HG02610 (cell line): Measurements from ENCODE around the gene YTHDF2.

Experiments
- ATAC-seq: cut with Tn5 transposase; IDR thresholded peaks from one replicate; pipeline ENCODE4 v1.9.1; 2021; ENCODE audit warnings: mild to moderate bottlenecking, moderate library complexity; ENCODE audit not compliant: unreplicated experiment

YTHDF2 gene

DNA sequence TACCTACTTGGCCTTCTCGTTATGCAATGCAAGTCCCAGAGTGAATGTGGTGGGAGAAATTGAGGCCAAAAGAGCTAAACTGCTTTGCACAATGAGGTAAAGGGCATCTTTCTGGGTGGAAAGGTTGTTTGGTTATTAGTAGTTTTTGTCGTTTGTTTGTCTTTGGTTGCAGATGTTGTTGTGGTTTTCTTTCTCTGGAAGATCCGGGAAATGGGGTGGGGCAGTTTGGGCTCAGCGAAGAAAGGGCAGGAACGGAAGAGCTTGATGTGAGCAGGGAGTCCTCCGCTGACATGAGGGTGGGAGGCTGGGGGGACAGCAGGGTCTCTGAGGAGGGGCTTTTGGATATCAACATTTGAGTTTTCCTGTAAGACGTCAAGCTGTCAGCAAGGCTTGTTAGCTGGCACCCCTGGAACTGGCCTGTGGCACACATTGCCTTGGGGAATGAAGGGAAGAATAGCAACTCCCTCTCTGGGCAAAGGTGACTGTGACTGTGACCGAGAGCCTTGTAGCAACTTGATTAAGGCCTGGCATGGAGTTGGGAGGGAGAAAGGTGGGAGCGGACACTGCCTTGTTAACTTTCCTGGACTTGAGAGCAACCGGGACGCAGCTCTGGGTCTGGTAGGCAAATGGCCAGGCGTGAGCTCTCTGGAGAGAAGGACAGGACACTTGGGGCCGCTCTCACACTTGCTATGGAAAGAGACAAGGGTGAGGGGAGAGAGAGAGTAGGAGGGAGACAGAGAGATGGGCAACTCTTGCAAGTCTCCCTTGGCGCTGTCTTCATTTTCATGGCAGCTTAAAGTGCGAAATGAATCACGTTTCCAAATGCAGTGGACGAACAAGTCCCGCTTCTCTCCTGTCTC is 59.8 kb downstream of the YTHDF2 start:
- no peak for ATAC-seq

DNA sequence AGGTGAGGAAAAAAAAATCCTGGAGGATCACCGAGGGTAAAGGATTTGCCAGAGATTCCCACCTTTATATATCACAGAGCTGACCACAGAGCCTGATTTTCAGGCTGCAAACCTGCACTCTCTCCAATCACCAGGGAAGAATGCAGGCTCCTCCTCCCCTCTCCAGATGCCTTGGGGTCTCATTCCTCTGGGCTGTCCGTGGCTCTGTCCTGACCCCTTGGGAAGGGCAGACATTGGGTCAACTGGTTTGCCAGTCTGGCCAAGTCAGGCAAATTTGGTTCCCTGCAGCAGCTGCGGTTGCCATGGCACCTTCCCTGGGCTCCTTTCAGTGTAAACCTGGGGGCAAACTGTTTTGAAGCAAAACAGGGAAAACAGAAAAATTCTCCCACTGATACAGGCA is 63.6 kb downstream of the YTHDF2 start:
- ATAC-seq, result no peak

DNA sequence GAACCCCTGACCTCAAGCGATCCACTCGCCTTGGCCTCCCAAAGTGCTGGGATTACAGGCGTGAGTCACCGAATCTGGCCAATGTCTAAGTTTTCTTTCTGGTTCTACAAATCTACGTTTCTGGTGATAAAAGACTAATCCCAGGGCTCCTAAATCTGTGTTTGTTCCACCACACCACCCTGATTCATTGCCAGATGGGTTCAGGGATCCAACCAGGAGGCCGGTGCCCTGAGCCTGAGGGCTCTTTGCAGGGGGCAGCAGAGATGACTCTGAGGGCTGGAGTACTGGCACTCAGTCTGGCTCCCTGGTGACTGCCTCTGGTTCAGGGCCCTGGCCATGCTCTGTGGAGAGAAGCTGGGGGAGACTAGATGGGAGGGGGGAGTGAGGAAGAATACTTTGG is 64.7 kb downstream of the YTHDF2 start:
- ATAC-seq, result no peak

DNA sequence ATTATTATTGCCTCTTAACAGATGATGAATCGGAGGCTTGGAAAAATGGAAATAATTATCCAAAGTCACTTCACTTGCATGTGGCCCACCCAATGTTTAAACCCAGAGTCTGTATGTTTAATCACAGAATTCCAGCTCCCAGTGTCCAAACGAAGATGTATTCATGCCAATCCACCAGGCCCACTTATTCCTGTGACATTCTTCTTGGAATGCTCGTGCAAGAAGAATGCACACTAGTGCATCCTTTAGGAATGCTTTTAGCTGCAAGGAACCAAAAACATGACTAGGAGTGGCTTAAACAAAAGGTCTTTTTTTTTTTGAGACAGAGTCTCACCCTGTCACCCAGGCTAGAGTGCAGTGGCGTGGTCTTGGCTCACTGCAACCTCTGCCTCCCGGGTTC is 66.3 kb downstream of the YTHDF2 start:
- ATAC-seq, result no peak

DNA sequence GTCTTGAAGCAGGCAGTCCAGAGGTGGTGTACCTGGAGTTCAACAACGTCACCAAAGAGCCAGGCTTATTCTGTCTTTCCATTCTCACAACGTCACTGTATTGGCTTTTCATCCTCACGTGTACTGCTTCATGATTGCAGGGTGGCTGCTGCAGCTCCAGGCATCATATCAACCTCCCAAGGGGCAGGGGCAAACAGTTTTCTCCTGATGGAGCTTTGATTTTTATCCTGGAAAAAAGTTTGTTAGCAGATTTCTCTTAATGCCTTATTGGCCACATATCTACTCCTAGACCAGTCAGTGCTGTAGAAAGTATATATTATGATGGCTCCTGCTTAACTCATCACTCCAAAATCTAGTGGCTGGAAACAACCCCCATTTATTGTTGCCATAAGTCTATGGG is 66.9 kb downstream of the YTHDF2 start:
- ATAC-seq, result no peak

DNA sequence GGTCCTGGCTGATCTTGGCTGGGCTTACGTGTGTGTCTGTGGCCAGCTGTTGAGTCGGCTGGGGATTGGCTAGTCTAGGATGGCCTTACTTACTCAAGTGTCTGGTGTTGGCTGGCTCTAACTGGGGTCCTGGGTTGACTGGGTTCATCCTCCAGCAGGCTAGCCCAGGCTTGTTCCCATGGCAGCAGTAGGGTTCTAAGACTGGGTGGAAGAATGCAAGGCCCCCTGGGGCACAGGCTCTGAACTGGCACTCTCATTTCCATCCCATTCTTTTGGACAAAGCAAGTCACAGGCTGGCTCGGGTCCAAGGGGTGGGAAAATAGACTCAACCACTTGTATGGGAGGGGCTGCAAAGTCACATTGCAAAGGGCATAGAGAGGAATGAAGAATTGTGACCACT is 67.3 kb downstream of the YTHDF2 start:
- no peak for ATAC-seq

DNA sequence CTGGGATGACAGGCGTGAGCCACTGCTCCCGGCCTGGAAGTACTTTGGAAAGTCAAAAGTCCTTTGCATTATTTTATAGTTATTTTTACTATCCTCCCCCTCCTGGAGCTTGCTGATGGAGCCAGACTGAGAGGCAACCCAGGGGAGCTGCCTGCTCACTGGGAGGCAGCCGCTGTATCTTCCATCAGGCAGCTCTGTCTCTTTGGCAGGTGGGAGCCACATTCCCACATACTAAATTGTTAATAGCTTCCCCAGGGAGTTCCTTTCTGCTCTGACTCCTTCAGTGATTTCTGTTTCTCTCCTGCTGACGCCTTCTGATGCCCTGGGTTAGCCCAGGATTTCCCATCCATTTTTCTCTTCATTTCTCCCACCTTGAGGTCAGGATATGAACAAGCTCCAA is 70.3 kb downstream of the YTHDF2 start:
- no peak for ATAC-seq

DNA sequence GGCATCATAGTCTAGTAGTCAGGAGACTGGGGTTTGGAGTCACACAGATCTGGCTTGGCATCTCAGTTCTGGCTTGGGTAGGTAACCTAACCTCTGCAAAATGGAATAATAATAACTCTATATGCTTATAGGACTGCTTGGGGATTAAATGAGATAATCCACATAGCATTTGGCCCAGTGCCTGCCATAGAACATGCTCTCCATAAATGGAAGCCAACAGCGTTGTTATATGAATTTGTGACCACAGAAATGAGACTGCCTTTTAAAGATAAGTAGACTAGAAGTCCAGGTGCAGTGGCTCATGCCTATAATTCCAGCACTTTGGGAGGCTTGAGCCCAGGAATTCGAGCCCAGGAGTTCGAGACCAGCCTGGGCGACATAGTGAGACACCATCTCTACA is 71.2 kb downstream of the YTHDF2 start:
- no peak for ATAC-seq

DNA sequence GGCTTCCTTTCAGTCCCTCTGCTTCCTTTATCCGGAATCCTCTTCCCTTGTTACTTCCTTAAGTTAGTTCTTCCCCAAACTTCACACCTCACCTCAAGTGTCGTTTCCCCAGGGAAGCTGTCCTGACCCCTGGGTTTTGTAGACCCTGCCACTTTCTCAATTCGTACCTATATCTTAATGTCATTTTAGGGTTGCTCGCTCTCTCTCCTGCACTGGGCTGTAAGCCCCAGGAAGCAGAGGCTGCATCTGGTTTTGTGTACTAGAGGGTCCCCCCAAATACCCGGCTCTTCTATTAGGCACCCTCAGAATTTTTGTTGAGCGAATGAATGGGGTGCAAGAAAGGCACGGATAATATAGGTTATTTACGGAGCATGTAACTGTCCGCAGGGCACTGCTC is 74.6 kb downstream of the YTHDF2 start:
- no peak for ATAC-seq

DNA sequence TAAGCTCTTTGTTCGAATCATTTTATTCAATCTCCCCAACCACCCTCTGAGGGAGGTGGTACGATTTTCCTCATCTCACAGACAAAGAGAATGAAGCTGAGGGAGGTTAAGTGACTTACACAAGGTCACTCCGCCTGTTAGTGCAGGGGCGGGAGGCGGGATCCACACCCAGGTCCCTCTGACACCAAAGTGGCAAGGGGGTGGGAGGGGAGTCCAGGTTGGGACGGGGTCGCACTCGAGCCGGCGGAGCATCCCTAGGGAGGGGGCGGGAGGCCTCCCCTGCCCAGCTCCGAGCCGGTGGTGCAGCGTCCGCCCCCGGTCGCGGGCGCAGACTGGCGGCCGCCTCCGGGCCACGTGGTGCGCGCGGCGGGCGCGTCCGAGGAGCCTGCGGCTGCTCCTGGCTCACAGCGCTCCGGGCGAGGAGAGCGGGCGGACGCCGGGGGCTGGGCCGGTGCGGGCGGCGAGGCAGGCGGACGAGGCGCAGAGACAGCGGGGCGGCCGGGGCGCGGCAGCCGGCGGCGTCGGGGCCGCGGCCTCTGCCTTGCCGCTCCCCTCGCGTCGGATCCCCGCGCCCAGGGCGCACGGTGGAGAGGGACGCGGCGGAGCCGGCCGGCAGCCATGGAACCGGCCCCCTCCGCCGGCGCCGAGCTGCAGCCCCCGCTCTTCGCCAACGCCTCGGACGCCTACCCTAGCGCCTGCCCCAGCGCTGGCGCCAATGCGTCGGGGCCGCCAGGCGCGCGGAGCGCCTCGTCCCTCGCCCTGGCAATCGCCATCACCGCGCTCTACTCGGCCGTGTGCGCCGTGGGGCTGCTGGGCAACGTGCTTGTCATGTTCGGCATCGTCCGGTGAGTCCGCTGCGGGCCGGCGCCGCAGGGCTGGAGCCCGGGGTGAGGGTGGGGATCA is 75.3 kb downstream of the YTHDF2 start, which contains the start of gene OPRD1:
Gene OPRD1 (plus strand): TSS at position 405 of the 903 bp plus-strand sequence. CDS start 214 bp downstream, at position 619.
- no peak for ATAC-seq

DNA sequence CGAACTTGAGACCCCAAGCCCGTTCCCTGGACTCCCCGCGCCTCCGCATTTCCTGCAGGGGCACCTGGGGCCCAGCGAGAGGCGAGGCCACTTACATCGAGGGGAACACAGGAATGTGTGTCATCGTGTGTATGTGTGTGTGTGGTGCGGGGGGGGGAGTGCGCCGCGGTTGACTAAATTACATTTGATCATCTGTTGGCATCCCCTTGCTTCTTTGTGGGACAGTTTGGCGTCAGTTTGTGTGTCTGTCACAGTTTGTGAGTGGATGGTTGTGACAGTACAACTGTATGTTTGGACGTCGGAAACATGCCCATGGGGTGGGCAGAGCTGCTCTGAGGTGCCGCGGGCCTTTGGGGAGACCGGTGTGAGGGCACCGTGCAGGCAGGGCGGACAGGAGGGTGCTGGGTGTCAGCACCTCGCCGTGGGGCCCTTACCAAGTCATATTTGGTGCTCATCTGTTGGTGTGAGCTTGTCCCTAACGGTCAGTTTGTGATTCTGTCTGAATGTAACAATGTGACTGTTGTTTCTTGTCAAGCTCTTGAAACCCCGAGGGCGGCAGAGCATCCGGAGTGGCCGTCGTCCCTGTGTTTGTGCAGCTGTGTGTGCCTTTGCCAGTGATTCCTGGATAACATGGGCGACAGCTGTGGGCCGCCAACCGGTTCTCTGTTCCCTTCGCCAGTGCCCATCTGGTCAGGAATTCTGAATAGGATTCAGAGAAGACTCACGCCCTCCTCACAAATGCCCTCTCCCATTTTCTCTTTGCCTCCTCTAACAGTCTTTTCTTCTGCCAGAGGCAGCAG is 76.1 kb downstream of the YTHDF2 start:
- ATAC-seq, result no peak

DNA sequence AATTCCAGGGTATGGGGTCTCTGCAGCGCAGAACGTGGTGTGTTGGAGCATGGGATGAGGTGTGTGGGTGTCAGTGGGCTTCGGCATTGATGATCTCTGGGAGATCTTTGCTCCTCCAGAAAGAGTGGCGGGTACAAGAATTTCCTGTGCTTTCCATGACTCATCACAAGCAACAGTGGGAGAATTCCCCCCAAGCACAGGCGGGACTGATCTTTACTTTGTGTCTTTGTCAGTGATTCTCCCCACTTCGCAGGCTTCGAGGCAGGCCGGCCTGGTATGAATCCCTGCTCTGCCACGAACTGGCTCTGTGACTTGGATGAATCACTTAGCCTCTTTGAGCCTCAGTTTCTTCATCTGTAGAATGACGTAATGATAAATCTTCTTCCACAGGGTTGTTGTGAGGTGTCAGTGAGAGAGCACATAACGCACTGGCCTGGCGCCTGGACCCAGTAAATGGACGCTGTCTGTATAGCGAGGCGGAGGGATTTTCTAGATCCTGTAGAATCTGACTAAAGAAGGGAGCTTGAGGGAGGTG is 77.3 kb downstream of the YTHDF2 start:
- ATAC-seq, result no peak

DNA sequence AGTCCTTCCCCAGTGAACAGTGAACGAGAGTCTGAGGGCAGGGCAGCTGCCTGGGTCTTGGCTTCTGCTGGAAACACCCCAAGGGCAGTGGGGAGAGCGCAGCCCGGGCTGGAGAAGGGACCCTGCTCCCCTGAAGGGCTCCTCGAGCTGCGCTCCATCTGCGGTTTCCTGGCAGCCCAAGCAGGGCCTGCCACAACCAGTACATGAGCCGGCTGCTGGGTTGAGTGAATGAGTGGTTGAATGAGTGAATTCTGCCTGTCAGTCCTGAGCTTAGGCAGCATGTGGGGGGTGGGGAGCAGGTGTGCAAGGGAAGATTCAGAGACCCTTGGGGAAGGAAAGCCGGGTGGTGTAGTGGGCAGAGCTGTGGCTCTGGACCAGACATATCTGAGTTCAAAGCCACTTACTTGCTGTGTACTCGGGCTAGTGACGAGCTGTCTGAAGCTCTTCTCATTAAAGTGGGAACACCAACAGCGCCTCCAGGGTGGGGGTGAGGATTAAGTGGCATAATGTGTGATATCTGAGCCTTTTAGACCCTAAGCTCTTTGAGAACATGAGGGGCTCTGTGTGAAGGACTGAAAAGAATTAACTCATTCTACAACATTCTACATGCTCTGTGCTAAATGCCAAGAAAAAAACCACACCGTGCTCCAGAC is 78.9 kb downstream of the YTHDF2 start:
- no peak for ATAC-seq

DNA sequence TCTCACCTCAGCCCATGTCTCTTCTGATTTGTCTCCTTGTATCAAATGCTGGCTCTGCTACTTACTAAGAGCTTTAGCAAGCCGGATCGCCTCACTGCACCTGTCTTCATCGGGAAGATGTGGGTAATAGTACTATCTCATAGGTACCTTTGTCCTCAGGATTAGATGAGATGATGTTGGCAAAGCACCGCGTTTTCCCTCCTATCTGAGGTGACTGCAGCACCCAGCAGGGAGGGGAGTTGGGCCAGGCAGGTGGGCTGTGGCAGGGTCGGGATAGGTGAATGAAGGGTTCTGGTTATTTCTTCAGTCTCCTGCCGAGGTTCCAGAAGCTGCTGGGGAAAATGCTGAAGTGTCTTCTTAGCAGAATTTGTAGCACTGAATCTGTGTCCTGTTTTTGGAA is 80.4 kb downstream of the YTHDF2 start:
- no peak for ATAC-seq

DNA sequence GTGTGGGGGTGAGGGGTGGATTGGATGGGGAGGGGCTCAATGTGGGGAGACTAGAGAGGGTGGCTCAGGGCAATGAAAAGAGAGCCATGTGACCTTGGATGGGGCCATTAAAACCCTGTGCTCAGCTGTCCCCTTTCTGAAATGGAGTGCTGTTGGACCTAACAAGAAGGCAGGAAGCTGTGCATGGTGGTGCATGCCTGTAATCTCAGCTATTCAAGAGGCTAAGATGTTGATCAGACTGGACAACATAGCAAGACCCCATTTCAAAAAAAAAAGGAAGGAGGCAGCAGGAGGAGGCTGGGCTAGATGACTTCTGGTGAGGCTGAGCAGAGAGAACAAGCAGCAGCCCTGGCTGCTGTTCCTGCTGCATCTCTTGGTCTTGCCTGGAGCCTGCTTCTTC is 82.3 kb downstream of the YTHDF2 start:
- no peak for ATAC-seq
